Spleen (tissue), 7 donors: Measurements from ENCODE around the gene CHN1.

ENCODE experiments used
- POLR2AphosphoS5 ChIP-seq, 3 donors: sonication (generic); formaldehyde crosslinking; IDR thresholded peaks; one replicate each; pipeline ENCODE4 v1.5.1; 2017; ENCODE audit warnings: antibody characterized with exemption in 3 of 3
- TF ChIP-seq, protein P1 (sequence below), 11 experiments: fragments of 200-600 bp in 7 of 11; fragments of 450-650 bp in 4 of 11; sonication (generic) in 4 of 11; IDR thresholded peaks in 8 of 11; conservative IDR thresholded peaks in 3 of 11; 1 replicate in 7 of 11; 2 replicates in 4 of 11; pipeline versions ENCODE4 v1.4.0 to v1.8.0; 2016 to 2021; ENCODE audit warnings: antibody characterized with exemption in 11 of 11, inconsistent platforms in 4 of 11, mild to moderate bottlenecking in 1 of 11
- donor health status: DM: no; HTN: no; CAD: no; lungs with moderate emphysema.
- donor health status: DM: no; HTN: no; CAD: no.
- donor health status: DM: no; HTN: no; CAD: no.

DNA sequence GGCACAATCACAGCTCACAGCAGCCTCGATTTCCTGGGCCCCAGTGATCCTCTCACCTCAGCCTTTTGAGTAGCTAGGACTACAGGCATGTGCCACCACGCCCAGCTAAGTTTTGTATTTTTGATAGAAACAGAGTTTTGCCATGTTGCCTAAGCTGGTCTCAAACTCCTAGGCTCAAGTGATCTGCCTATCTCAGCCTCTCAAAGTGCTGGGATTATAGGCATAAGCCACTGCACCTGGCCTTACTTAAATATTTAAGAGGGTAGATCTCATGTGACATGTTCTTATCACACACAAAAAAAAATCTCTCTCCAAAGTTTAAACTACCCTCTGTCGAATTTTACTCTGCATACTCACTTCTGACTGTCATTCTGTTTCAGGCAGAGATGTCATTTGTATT, 165.5 kb downstream of the CHN1 start:
- no peak for TF ChIP-seq POLR2AphosphoS5 (IDR thresholded peaks at IDR 0.05)
- TF ChIP-seq, protein P1, sequence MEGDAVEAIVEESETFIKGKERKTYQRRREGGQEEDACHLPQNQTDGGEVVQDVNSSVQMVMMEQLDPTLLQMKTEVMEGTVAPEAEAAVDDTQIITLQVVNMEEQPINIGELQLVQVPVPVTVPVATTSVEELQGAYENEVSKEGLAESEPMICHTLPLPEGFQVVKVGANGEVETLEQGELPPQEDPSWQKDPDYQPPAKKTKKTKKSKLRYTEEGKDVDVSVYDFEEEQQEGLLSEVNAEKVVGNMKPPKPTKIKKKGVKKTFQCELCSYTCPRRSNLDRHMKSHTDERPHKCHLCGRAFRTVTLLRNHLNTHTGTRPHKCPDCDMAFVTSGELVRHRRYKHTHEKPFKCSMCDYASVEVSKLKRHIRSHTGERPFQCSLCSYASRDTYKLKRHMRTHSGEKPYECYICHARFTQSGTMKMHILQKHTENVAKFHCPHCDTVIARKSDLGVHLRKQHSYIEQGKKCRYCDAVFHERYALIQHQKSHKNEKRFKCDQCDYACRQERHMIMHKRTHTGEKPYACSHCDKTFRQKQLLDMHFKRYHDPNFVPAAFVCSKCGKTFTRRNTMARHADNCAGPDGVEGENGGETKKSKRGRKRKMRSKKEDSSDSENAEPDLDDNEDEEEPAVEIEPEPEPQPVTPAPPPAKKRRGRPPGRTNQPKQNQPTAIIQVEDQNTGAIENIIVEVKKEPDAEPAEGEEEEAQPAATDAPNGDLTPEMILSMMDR (IDR thresholded peaks at IDR 0.05 in 8 of 11, conservative IDR thresholded peaks at IDR 0.05 in 3 of 11): no peak
